Tibial nerve (tissue), 4 donors: Measurements from ENCODE around the gene TAPBPL.

ENCODE experiments used
- EP300 ChIP-seq, 2 donors: sonication (generic); formaldehyde crosslinking; IDR thresholded peaks; one replicate each; pipeline ENCODE4 v1.6.1; 2017; ENCODE audit warnings: antibody characterized with exemption in 2 of 2, mild to moderate bottlenecking in 1 of 2
- POLR2A ChIP-seq, 2 donors: fragments of 450-650 bp; IDR thresholded peaks; one replicate each; pipeline ENCODE4 v1.6.1; 2017; ENCODE audit warnings: antibody characterized with exemption in 2 of 2, mild to moderate bottlenecking in 2 of 2, moderate library complexity in 2 of 2
- TF ChIP-seq, protein P1 (sequence below), 5 experiments: fragments of 200-600 bp in 3 of 5; fragments of 450-650 bp in 2 of 5; sonication (generic) in 3 of 5; IDR thresholded peaks; one replicate each; pipeline ENCODE4 v1.5.1; 2016 to 2019; ENCODE audit warnings: antibody characterized with exemption in 5 of 5, mild to moderate bottlenecking in 3 of 5, moderate library complexity in 2 of 5

- TF ChIP-seq, protein P1, sequence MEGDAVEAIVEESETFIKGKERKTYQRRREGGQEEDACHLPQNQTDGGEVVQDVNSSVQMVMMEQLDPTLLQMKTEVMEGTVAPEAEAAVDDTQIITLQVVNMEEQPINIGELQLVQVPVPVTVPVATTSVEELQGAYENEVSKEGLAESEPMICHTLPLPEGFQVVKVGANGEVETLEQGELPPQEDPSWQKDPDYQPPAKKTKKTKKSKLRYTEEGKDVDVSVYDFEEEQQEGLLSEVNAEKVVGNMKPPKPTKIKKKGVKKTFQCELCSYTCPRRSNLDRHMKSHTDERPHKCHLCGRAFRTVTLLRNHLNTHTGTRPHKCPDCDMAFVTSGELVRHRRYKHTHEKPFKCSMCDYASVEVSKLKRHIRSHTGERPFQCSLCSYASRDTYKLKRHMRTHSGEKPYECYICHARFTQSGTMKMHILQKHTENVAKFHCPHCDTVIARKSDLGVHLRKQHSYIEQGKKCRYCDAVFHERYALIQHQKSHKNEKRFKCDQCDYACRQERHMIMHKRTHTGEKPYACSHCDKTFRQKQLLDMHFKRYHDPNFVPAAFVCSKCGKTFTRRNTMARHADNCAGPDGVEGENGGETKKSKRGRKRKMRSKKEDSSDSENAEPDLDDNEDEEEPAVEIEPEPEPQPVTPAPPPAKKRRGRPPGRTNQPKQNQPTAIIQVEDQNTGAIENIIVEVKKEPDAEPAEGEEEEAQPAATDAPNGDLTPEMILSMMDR (IDR thresholded peaks at IDR 0.05), result no peak
- no peak for TF ChIP-seq POLR2A (IDR thresholded peaks at IDR 0.05)
- TF ChIP-seq EP300 (IDR thresholded peaks at IDR 0.05), result no peak
Measured at GRCh38 chr12:6425590-6426531, 26.0 kb upstream of the TAPBPL start.
